ENCODE data around the gene RAPSN.

RAPSN gene

DNA sequence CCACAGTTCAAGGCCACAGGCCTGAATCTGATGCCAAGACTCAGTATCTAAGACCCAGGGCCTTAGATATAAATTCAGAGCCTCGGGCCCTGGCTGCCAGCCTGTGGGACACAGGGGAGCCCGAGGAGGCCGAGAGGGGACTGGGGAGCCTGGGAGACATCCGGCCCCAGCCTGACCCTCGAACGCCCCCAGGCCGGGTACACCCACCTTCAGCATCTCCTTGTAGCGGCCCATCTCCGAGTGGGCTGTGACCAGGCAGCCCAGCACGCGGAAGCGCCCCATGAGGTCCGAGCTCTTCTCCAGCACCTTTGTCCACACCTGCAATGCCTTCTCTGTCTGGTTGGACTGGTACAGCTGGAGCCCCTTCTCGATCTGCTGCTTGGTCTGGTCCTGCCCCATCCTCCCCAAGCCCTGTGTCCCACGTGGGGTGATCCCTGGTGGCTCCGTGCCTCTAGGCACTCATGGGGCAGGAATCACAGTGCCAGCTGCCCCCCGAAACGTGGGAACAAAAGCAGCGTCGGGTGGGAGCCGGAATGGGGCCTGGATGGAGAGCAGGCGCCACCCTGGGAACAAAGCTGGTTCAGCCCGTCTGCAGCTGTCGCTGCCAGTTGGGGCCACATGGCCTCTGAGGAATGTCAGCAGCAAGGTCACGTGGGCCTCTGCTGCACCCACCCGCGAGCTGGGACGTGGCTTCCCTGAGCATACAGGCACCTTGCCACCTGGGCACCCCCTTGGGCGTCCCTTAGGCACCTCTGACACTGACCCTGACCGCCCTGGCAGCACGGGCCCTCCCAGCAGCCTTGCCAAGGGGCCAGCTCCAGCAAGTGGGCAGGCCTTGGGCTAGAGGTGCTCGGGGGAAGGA is at the start of gene RAPSN:
RAPSN (minus strand) TSS at position 571 of the 862 bp plus-strand sequence; CDS start at position 399, 172 bp downstream.
- DNase-seq = no peak

DNA sequence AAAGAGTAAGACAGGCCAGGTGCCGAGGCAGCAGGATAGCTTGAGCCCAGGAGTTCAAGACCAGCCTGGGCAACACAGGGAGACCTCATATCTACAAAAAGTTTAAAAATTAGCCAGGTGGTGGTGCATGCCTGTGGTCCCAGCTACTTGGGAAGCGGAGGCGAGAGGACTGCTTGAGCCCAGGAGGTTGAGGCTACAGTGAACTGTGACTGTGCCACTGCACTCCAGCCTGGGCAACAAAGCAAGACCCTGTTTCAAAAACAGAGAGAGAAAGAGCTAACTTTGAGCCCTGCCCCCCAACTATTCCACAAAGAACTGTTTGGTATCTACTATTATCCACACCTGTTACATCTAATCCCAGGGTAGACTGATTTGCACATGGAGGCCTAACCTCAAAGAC is 49.2 kb upstream of the RAPSN start:
- no peak for DNase-seq

DNA sequence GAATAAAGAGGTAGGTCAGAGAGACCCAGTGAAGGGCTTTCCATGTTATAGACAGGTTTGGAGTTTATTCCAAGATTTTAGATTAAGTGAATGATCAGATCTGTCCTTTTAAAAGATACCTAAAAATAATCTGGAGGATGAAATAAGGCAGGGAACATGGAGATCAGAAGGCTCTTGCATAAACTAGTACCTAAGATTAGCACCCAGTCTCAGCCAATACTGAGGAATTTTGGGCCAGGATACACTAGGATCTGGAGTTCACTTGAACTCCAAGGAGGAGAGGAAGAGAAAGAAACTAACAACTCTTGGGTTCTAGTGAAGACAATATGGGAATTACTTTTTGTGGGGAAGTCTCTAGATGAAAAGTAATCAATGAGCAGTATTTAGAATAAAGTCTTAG is 47.9 kb upstream of the RAPSN start:
- DNase-seq = no peak

DNA sequence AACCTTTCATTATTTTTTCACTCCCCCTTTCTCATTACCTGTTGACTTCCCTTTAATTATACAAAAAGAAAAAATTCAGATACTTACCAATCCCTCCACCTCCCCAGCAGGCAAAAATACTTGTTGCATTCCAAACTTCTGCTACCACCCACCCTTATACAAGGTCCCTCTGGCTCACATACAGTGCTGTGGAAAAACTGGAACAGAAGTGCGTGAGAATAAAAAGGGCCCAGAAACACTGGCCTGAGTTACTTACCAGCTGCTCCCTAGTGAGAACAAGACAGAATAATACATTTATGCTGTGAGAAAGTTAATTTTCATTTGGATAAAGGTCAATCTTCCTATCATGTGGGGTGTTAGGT is 46.9 kb upstream of the RAPSN start:
- no peak for DNase-seq

DNA sequence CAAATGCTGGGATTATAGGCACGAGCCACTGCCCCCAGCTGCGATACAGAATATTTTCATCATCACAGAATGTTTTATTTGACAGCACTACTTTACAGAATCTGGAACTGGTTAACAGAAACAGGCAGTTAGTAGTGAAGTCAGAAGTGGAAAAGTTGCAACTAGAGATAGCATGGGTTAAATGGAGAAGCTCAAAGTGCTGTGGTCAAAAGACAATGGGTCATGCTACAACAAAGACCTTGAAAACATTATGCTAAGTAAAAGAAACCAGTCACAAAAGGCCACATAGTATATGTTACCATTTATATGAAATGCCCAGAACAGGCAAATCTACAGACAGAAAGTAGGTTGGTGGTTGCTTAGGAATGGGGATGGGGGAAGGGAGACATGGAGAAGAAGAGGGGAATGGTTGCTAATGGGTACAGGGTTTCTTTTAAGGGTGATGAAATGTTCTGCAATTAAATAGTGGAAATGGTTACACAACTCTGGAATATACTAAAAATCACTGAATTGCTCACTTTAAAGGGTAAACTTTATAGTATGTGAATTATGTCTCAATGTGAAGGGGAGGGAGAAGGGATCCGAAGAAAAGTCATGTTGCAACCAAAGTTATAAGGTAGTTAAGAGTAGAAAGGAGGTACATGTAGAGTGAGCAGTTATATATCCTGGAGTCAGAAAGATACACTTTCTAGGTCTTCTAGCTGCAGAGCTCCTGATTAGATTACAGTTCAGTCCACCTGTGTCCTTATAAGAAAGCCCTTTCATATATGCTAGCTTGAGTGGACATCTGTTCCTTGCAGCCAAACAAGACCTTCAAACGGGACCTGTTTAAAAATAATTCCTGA is 46.3 kb upstream of the RAPSN start:
- no peak for DNase-seq

DNA sequence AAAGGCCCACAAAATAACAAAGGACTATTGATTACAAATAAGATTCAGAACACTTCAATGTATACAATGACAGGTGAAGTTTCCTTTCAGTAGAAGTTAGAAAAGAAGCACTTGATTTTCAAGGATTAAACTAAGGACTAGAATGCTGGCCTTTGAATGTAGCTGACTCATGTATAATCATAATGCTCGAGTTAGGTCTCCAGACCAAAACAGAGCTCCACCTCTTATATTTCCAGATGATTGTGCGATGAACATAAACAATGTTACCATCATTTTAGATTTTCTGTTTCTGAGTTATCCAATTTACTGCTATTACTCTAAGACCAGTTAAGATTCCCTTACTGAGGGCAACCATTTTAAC is 40.4 kb upstream of the RAPSN start:
- no peak for DNase-seq

DNA sequence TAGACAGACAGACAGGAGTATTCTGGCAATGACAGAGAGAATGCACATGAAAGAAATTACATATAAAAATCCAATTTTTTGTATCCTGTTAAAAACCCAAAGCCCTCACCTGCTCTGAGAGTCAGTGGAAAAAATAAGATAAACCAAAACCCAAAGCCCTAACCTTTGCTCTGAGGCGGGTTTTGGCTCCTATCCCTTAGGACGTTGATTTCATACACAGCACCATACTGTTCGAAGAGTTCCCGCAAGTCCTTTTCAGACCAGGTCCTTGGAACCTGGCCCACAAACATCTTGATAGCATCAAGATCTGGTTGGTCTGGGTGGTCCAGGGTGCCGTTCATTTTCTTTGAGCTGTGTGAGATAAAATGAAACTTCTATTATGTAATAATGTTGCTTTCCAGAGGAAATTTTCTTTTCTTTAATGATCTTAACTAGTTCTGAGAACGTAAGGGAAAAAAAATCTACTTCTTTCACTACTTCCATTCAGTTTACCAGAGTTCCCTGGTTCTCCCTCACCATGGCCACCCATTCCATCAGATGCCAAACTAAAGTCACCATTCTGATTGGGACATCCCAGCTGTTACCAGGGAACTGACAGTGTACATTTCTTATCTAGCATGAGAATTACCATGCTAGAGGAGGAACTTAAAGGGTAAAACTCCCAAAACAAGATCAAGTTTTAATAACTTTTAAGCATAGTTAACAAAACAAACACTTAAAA is 39.9 kb upstream of the RAPSN start:
- no peak for DNase-seq

DNA sequence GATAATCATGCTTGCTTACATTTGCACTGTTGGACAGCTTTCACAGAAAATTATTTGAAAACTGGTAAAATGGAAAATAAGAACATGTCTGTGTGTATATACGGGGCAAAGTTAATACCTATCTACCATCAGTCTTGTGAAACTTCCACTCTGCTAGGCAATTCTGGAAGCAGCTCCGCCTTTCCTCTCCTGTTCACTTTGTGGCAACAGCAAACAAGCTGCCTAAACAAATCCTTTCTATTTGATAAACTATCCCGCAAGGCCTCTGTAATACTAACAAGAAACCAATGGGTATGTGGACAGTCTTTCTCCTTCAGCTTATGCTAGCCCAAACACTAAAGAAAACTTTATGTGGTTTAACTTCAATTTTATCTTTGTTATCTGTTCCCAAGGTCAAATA is 39.2 kb upstream of the RAPSN start:
- DNase-seq = no peak

DNA sequence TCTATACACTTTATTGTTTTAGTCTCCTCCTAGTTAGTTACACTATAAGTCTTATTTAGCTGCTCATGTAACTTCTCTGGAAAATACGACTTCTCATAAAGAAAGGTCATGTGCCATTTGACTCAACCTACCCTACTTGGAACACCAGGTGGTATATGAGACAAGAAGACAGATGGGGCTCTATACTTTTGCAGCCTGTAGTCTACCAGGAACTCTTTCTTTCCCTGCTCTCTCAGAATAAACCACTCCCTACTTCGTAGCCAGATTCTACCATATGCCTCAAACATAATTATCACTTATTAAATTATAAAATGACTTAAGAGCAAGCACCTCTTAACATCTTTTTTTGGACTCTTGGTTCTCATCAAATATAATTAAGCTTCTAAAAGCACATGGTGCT is 38.5 kb upstream of the RAPSN start:
- no peak for DNase-seq

DNA sequence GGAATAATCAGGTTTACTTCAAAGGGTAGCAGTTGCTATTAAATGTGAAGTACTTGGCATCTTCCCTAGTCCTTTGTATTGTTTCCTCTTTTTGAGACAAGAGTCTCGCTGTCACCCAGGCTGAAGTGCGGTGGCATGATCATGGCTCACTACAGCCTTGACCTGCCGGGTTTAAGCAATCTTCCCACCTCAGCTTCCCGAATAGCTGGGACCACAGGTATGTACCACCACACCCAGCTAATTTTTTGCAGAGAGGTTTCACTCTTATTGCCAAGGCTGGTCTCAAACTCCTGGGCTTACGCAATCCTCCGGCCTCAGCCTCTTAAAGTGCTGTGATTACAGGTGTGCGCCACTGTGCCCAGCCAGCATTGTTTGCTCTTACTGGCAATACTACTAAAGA is 36.2 kb upstream of the RAPSN start:
- no peak for DNase-seq

DNA sequence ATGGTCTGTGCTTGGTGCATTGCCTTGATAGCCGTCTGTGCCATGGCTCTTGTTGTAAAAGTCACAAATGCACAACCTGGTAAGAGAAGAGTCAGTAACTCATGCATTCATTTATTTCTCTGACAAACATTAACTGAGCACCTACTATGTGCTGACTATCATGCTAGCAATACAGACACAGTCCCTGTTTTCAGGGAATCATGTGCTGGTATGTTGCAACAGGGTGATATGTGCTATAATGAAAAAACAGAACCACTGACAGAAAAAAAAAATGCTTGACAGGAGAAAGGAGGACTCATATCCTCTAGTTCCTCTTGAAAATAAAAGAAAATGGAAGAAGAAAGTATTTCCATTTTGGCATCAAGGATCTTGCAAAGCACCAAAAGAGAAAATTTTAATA is 34.5 kb upstream of the RAPSN start:
- no peak for DNase-seq

DNA sequence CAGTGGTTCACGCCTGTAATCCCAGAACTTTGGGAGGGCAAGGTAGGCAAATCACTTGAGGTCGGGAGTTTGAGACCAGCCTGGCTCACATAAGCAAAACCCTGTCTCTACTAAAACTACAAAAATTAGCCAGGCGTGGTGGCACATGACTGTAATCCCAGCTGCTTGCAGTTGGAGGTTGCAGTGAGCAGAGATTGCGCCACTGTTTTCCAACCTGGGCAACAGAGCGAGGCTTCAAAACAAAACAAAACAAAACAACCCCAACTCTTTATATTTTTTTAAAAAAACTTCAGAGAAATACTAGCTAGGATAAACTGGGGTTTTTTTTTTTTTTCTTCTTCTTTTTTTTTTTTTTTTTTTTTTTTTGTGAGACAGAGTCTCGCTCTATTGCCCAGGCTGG is 31.8 kb upstream of the RAPSN start:
- no peak for DNase-seq

DNA sequence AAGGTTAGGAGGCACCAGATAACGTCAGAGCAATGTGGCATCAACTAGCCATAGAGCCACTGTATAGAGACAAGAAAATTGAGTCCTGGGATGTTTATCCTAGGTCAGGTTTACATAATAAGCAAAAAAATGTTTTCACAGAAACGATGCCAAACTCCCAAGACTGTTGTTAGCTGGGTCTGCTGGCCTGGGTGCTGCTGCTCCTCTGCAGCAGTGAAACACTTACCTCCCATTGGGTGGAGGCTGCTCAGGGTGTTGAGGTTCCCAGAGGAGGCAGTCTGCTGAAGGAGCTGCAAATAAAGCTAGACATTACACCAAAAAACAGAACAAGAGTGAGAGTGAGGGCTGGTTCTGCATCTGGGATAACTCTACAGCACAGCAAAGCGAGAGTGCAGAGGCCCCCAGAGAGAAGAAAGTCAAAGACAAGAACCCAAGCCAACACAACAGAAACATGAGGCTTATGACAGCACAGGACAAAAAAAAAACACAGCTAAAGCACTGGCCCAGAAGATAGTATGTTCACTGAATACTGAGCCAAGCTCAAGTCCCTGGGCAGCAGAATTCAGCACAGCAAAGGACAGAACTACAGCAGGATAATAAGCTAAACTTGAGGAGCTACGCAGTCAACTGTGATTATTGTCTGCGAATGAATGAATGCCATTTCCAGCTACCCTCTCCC is 29.9 kb upstream of the RAPSN start:
- no peak for DNase-seq

DNA sequence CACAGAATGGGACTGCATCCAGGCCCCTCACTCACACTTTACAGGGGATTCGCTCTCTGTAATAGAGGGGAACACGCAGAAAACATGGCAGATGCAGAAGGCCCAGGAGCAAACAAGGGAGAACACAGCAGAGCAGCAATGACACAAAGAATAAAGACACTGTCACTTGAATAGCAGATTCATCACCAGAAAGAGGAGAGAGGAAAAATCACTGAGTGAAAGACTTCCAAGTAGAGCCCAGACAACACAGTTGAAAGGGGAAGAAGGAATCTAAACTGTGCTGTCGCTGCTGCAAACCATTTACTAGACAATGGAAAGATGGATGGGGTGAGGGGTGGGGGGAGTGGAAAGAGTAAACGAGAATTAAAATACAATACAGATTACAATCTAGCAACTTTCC is 28.8 kb upstream of the RAPSN start:
- no peak for DNase-seq

DNA sequence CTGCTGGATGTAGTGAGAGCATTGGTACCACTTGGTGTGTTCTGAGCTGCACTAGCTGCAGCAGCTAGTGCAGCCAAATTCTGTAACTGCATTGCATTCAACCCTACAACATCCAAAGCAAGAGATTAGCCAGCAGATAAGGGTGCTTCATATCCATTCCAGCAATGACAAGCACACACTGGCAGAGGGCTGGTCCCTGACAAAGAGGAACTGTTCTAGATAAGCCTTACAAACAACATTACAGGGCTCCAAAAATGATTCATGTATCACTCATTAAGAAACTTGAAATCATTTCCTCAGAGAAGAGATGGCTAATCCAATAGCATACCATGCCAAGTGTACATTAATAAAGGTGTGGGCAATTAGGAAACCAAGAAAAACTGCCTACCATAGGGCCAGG is 28.4 kb upstream of the RAPSN start:
- DNase-seq = no peak

DNA sequence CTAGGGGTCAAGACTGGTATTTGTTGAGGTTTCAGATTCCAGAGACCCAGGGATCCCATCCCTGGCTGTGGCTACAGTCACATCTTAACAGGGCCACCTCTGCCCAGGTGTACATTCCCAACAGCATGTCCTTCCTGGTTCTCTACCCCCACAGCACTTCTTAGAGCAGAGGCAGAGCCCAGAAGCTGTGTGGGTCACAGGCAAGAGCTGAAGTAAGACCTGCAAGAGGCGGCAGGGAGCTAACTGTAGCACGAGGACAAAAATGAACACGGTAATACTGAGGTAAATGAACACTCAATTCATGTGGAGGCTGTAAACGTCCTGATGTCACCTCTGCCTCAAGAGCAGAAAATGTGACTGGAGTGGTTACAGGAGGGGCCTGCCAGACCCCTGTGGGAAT is 21.7 kb upstream of the RAPSN start:
- no peak for DNase-seq

DNA sequence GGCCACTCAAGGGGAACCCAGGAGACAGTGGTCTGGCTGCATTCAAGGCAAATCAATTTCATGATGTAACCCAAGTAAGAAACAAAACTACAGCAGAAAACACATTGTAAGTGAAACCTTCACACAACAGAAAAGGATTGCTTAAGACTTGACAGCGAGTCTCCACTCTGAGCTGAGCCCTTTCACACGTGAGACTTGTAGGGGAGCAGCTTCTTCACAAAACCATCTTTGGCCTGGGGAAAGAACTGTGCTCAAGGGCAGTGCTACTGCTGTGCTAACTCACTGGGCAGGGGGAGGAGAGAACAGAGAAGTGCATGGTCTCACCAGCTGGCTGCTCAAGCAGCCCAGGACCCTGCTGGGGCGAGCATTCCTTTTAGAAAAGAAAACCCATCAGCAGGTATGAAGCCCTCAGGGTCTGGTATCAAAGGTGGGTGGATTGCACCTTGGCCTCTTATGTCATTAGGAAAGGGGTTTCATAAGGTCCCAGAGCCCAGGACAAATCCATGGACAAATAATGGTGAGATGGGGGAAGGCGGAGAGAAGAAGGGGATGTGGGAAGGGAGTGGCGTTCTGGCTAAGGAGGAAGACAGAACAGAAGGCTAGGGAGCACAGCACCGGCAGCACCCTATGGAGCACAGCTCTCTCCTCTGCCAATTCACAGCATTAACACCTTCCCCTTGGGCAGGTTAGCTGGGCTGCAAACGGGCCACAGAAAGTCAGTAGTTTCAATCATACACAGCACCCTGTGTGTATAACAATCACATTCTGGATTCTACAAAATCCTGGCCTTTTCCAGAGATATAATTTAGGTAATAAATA is 20.6 kb upstream of the RAPSN start:
- no peak for DNase-seq

DNA sequence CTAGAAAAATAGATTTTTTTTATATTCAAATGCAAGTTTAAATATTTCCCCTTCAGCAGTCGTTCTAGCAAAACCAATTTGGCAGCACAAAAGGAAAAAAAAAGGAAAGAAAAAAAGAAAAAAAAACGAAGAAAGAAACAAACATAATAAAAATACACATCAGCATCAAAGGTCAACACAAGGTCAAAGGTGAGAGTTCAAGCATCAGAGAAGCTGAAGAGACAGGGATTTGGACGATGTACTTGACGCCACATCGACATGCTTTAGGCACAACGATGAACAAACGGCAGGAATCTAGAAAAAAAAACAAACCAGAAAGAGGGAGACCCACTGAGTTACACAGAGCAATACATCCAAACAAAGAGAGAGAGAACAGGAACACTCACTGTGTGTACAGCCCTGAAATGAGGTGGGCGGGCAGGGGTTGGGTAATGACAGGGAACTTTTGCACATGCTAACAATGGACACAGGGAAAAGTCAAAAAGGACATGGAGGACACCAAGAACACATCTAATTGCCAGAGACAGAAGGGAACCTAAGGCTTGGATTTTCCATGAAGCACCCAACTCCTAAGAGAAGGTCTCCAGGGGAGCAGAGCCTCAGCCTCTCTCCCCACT is 19.8 kb upstream of the RAPSN start:
- DNase-seq = no peak

DNA sequence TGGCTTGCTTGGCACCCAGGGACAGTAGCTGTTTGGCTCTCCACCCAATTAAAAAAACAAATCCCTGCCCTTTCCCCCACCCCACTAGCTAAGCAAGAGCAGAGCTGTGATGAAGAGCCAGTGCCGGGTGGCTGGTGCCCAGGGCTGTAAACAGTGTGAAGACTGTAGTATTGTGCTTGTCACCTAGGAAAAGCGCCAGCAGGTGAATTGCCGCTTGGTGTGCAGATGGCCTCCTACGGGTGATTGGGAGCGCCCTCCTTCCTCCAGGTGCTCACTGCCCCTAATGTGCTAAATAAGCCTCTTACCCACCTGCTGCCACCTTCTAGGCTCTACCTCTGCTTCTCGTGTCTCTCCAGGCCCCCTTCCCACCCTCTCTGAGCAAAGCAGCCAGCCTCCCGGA is 18.4 kb upstream of the RAPSN start:
- DNase-seq = no peak

DNA sequence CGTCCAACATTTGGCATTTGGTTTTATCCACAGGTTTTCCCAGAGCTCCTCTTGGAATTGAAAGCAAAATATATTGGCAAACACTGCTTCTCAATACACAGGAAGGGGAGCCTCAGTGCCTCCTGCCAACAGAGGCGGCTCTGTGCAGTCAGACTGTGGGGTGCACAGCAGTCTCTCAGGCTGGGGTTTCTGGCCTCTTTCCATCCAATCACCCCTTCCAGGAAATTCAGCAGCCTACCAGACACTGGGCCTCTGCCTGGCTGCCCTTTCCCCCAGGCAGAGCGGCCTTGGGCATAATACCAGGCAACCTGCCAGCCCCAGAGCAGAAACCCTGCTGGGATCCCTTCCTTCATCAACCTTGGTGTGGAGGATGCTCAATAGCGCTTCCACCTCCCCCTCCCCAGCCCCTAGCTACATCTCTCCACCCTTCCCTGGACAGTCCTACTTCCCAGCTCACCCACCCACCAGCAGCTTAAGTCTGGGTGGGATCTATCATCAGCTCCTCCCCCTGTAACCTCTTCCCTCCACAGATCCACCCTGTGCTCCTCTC is 17.8 kb upstream of the RAPSN start:
- DNase-seq = no peak

DNA sequence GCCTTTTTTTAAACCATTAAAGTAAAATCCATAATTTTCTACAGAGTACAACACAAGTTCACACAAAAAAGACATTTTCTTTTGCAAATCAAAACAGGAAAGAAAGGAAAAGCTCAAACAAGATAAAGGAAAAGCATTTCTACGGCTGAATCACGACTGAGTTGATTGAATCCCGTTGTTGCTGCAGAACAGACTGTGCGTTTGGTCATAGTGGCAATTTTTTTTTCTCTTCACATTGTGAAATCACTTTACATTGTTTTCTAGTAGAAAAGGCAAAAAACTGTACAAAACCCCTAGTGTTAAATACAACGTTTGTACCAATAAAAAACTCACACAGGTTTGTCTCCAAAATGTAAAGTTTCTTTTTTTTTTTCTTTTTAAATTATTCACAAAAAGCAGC is 17.3 kb upstream of the RAPSN start:
- no peak for DNase-seq
